ENCODE results near the gene HAUS2. TPM values are rescaled to one million over a fixed set of nuclear protein-coding genes. Genes with fewer than 3 reads are reported as not detected.

The HAUS2 gene
- total and polyA plus RNA-seq, 2 of the 4 experiments (the other 2 are of a cell fraction), result 18.4 to 22.4 TPM

DNA sequence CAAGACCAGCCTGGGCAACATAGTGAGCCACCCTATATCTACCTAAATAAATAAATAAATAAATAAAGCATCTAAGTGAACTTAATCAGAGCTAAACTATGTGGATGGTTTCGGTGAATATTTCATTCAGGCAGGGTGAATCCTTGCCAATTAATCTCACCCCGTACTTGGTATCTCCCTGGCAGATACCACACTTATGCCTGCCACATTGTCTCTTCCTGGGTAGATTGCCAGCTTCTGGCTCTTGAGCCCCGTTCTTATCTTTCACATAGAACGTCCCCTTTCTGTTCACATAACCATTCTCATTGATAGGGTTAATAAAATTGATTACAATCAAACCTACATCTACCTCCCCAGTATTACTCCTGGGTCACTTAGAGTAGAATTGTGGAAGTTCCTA is 46.2 kb upstream of the HAUS2 start:
- Histone ChIP-seq H3K9me1 (ENCODE audit: insufficient read depth, low read length) (peaks cover 13% of the 10 kb centered on the region), H2BK20ac (ENCODE audit: low read depth, low read length) (no peak overlapping the region), H3K4me1 (ENCODE audit: control insufficient read depth, insufficient read depth, low read length) (peaks cover 7% of the 10 kb centered on the region; the same call in 1 of the 2 replicates), H3K79me1 (ENCODE audit: low read depth in 1 of 2, low read length in 2 of 2) (peaks cover 34 to 84% of the 10 kb centered on the region in 2 experiments), H2BK5ac (ENCODE audit: low read depth, low read length, poor library complexity, severe bottlenecking) (no peak overlapping the region), H3K36me3 (ENCODE audit: control insufficient read depth, insufficient read depth, low read length) (peaks cover 2% of the 10 kb centered on the region; the same call in 1 of the 2 replicates), H3K4me3 (ENCODE audit: insufficient read depth, low read depth, low read length) (no peak overlapping the region), H3K14ac (replicated peaks; ENCODE audit: low read depth, low read length) (no peak overlapping the region), H3K4ac (ENCODE audit: low read depth, low read length) (no peak overlapping the region), H4K8ac (ENCODE audit: low read depth in 2 of 2, low read length in 2 of 2) (no peak overlapping the region), H4K20me1 (ENCODE audit: insufficient read depth, low read length) (peaks cover 21% of the 10 kb centered on the region; the same call in 1 of the 2 replicates), H2BK120ac (ENCODE audit: low read depth, low read length) (no peak overlapping the region), H2AFZ (replicated peaks; ENCODE audit: low read length, poor library complexity) (no peak overlapping the region), H3K27me3 (ENCODE audit: control insufficient read depth, insufficient read depth, low read length) (no peaks in the 10 kb centered on the region), H3K9ac (ENCODE audit: low read depth, low read length) (no peak overlapping the region), H3K23ac (ENCODE audit: low read depth, low read length) (no peak overlapping the region), H4K5ac (ENCODE audit: low read depth, low read length) (no peak overlapping the region), H3K4me2 (ENCODE audit: low read depth, low read length) (no peak overlapping the region), H2AK5ac (ENCODE audit: low read depth, low read length) (no peak overlapping the region), H4K91ac (ENCODE audit: insufficient read depth, low read depth, low read length) (no peak overlapping the region), H3K18ac (ENCODE audit: low read depth, low read length) (no peak overlapping the region), H3K27ac (ENCODE audit: insufficient read depth, low read length) (no peak overlapping the region), H3K9me3 (ENCODE audit: control insufficient read depth, insufficient read depth, low read length) (no peaks in the 10 kb centered on the region), H2BK15ac (ENCODE audit: low read depth, low read length) (no peak overlapping the region), H2AK9ac (replicated peaks; ENCODE audit: low read depth, low read length, poor library complexity) (no peak overlapping the region), H3K56ac (ENCODE audit: extremely low read depth, insufficient read depth, low read length) (no peak overlapping the region)
- ChIA-PET CTCF (interaction anchor here (1.1 kb wide), 1 partner anchor 8 kb away, joined by 4 read pairs; no protein-coding TSS in a partner anchor), POLR2A (ENCODE audit: unreplicated experiment) (no interaction called here)
- intact Hi-C loops (cut with micrococcal nuclease) (no loop called here), dilution Hi-C loops (cut with HindIII; ENCODE audit: low sequenced_read_pairs, unreplicated experiment) (no loop called here), in situ Hi-C loops (cut with MboI; ENCODE audit: low sequenced_read_pairs) (no loop called here)
- ATAC-seq (ENCODE audit: low read depth), result no peak
- no peak for TF ChIP-seq CHD1 (IDR thresholded peaks at IDR 0.05; ENCODE audit: low read depth, low read length)
- TF ChIP-seq, protein P1, sequence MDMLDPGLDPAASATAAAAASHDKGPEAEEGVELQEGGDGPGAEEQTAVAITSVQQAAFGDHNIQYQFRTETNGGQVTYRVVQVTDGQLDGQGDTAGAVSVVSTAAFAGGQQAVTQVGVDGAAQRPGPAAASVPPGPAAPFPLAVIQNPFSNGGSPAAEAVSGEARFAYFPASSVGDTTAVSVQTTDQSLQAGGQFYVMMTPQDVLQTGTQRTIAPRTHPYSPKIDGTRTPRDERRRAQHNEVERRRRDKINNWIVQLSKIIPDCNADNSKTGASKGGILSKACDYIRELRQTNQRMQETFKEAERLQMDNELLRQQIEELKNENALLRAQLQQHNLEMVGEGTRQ (IDR thresholded peaks at IDR 0.05; ENCODE audit: low read depth, low read length), result no peak
- no peak for TF ChIP-seq RAD21 (IDR thresholded peaks at IDR 0.05; ENCODE audit: low read length)
- no peak for TF ChIP-seq SMC3 (IDR thresholded peaks at IDR 0.05; ENCODE audit: low read depth, low read length)
- no peak for TF ChIP-seq MAFK (IDR thresholded peaks at IDR 0.05; ENCODE audit: low read depth, low read length)
- no peak for TF ChIP-seq CEBPB (IDR thresholded peaks at IDR 0.05; ENCODE audit: low read depth, low read length)
- TF ChIP-seq MXI1 (IDR thresholded peaks at IDR 0.05; ENCODE audit: borderline replicate concordance, low read depth, low read length), result no peak
- TF ChIP-seq NFE2L2 (IDR thresholded peaks at IDR 0.05; ENCODE audit: low read depth, low read length), result no peak
- TF ChIP-seq BHLHE40 (IDR thresholded peaks at IDR 0.05; ENCODE audit: low read depth, low read length), result no peak
- no peak for TF ChIP-seq RFX5 (IDR thresholded peaks at IDR 0.05; ENCODE audit: low read depth, low read length)
- TF ChIP-seq MAZ (IDR thresholded peaks at IDR 0.05; ENCODE audit: borderline replicate concordance, low read depth, low read length), result no peak
- no peak for TF ChIP-seq POLR2A (IDR thresholded peaks at IDR 0.05; ENCODE audit: low read depth, low read length)
- TF ChIP-seq RCOR1 (IDR thresholded peaks at IDR 0.05; ENCODE audit: insufficient replicate concordance, low read length), result no peak
- no peak for TF ChIP-seq FOS (IDR thresholded peaks at IDR 0.05; ENCODE audit: low read depth, low read length)
- TF ChIP-seq, protein P2, sequence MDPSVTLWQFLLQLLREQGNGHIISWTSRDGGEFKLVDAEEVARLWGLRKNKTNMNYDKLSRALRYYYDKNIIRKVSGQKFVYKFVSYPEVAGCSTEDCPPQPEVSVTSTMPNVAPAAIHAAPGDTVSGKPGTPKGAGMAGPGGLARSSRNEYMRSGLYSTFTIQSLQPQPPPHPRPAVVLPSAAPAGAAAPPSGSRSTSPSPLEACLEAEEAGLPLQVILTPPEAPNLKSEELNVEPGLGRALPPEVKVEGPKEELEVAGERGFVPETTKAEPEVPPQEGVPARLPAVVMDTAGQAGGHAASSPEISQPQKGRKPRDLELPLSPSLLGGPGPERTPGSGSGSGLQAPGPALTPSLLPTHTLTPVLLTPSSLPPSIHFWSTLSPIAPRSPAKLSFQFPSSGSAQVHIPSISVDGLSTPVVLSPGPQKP (IDR thresholded peaks at IDR 0.05; ENCODE audit: borderline replicate concordance, low read depth, low read length), result no peak
- TF ChIP-seq, protein P3, sequence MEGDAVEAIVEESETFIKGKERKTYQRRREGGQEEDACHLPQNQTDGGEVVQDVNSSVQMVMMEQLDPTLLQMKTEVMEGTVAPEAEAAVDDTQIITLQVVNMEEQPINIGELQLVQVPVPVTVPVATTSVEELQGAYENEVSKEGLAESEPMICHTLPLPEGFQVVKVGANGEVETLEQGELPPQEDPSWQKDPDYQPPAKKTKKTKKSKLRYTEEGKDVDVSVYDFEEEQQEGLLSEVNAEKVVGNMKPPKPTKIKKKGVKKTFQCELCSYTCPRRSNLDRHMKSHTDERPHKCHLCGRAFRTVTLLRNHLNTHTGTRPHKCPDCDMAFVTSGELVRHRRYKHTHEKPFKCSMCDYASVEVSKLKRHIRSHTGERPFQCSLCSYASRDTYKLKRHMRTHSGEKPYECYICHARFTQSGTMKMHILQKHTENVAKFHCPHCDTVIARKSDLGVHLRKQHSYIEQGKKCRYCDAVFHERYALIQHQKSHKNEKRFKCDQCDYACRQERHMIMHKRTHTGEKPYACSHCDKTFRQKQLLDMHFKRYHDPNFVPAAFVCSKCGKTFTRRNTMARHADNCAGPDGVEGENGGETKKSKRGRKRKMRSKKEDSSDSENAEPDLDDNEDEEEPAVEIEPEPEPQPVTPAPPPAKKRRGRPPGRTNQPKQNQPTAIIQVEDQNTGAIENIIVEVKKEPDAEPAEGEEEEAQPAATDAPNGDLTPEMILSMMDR (conservative IDR thresholded peaks at IDR 0.05; ENCODE audit: low read depth, low read length), result no peak
- WGBS, 2 experiments (ENCODE audit: extremely low coverage in 2 of 2, insufficient read length in 1 of 2), result no CpG with 5 or more reads among the region's 4 CpGs
- no peak for DNase-seq
- no TSS peak for BruUV-seq (replicated peaks)

Measured in IMR-90 (cell line).